ENCODE data around the gene SP140L.
"Not testable (repeated sequence)": the region's sequence is repeated elsewhere in the genome, so short reads cannot be mapped to it uniquely, and the experiment has no call there.

Gene SP140L

DNA sequence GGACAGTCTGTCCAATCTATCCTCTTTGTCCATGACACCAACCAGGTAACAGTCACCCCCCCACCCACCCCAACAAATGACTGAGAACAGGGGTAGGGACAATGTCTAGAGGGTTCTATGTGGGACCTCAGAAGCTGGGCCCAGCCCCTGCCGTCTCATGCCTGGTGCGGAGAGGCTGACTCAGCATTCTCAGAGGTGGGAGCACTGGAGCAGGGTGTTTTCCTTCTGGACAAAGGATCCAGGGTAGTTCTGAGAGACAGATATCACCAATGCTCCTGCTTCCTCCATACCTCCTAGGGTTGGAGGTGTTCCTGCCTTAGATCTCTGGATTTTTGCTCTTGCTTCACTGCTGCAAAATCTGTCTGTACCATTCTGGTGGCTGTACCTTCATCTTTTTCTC, 55.1 kb downstream of the SP140L start:
- DNase-seq (ENCODE audit: low spot score) = no peak

DNA sequence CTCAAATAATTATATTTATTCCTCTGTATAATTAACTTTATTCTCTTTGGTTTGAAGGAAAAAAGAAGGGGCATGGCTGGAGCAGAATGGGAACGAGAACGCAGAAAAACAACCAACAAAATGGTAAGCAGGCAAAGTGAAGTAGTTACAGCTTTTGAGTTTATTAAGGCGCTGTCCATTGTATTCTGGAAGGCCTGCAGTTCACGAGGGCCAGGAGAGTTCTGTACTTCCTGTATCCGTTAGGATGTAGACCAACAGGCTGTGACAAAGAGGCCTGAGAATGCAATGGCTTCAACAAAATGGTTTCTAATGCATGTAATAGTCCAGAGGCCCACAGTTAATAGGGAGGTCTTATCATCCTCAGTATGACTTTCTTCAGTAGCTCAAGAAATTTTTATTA, 56.5 kb downstream of the SP140L start:
- no peak for DNase-seq (ENCODE audit: low spot score)

DNA sequence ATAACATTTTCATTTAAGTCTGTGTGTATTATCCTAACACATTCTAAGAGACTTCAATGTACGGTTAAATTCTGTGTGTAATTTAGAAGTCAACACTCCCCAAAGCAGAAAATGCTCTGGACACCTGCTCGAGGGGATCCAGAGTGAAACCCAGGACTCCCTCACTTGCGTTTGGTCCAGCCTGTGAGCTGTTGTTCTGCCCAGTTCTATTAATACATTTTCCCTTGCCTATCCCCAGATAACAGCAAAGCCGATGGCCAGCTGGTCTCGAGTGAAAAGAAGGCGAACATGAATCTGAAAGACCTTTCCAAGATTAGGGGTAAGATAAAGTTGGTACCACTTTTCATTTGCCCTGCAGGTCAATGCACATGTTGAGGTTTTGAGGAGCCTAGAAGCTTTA, 58.0 kb downstream of the SP140L start:
- no peak for DNase-seq (ENCODE audit: low spot score)

DNA sequence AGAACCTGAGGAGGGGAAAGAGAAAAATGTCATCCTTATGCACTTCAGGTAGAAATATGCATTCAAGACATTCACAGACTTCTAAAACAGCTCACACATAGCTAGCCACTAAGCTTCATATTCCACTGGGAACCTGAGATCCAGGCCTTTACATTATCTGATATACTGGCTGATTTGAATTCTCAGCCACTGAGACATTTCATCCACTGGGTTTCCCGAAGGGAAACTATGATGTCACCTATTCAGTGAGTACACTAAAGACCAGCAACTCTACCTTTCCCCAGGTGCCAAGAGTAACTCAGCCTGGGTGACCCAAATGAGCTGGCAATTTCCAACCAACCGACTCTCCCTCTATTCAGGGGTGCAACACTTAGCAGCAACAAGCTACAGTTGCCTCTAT, 67.3 kb downstream of the SP140L start:
- no peak for DNase-seq (ENCODE audit: low spot score)

DNA sequence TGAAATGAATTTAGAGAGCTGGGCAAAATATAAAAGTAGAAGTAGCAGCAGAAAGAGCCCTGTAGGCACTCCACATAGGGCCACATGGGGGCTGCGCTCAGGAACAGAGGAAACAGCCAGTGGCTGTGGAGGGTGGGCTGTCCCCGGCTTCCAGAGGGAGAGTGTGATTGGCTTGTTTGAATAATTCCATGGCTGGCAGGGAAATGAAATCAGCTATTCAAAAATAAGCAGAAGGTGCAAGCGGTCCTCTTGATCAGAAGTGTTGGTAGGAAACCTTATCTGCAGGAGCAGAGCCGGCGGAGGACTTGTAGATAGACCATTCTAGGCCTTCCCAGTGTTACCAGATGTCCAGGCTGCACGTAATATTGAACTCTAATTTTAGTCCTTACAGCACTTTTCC, 71.7 kb downstream of the SP140L start:
- not testable (repeated sequence) for DNase-seq (ENCODE audit: low spot score)

DNA sequence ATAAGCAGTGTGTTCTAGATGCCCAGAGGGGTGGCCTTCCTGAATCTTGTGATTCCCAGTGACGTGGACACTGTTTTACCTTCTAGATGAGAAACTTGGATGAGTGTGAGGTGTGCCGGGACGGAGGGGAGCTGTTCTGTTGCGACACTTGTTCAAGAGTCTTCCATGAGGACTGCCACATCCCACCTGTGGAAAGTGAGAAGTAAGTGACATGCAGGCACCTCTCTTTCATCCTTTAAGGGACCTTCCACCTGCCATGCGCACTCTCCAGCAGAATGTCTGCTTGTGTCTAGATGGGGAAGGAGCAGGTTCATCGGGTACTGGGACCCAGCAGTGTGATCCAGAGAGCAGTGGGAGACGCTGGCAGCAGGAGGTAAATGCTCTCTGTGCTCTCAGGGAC, 73.0 kb downstream of the SP140L start:
- DNase-seq (ENCODE audit: low spot score) = no peak

DNA sequence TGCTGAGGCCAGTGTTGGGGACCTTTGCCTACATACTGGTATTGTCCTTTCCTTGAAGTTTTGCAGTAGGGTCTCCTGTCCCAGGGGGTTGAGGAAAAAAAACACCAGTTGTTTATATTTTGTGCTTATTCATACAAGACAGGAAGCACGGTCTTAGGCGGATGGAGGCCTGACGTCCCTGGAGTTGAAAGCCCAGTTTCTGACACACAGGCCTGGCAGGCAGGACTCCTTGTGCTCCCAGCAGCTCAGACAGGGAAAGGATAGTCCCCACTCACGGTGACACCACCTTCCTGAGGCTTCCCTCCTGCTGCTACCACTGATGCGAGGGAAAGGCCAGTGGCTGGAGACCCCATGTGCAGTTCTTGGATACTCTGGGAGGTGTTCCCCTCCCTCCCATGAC, 73.5 kb downstream of the SP140L start:
- DNase-seq (ENCODE audit: low spot score) = no peak

DNA sequence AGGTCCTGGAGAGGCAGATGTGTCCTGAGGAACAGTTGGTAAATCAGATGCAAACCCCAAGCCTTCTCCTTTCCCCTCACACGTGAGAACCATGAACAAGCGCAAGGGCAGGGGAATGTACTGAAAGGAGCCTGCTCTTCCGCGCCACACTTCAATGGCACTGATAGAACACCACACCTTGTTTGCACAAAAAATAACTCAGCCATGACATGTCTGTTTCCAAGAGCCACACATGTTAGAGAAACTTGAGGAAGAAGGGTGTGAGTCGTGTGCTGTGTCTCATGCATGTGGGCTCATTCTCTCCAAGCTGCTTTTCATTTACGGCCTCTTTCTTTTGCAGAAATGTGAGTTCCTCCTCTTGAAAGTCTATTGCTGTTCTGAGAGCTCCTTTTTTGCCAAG, 74.0 kb downstream of the SP140L start:
- not testable (repeated sequence) for DNase-seq (ENCODE audit: low spot score)

DNA sequence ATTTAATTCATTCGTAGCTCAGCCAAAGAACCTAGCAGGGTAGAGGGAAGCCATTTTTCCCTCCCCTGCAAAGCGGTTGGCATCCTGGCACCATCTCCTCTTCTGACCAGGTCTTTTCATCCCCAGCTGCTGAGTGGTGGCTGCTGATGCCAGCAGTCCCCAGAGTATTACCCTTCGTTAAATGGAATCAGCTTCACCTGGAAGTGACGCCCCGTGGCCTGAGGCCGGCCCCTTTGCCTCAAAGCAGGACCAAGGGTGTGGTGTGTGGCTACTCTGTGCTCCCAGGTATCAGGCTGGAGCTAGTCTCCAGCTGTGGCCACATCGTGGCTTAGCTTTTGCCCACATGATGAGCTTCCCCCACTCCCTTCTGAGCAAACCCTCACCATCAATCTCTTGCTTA, 76.8 kb downstream of the SP140L start:
- DNase-seq (ENCODE audit: low spot score) = no peak

DNA sequence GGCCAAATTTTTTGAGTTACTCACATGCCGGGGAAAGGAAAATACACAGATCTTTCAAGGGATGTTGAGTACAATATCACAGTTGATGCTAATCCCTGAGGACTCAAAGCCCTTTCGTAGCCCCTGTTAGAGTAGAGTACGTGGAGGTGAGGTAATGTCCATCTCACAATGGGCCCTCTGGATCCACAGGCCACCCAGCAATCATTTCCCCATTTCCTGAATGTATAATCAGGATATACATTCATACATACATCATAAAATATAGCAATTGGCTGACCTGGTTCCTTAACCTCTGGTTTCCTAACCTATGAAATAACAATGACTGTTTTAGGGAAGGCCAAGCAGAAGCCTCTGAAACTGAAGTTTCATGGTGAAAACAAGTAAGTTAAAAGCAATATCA, 78.8 kb downstream of the SP140L start:
- no peak for DNase-seq (ENCODE audit: low spot score)

DNA sequence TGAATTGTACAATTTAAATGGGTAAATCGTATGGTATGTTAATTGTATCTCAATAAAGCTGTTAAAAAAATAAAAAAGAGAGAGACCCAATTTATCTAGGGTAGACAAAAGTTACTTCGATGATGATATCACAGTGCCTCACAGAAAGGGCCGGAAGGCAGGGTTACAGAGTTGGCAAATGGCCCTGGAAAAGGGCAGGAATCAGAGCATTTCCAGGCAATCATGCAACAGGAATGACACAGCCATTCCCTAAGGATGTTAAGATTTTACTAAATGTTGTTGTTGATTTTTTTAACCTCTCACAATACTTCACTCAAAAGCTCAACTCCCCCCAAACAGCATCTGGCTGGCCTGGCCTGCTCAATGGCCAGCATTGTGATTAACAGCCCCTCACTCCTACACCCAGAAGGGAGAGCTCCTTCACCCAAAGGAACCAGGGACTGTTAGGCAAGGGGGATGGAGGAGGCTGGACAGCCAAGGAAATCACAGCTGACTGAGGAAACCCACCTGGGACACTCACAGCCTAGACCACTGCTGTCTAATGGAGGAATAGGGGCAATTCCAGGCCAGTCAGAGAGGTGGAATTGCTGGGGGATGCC, 81.3 kb downstream of the SP140L start:
- DNase-seq (ENCODE audit: low spot score) = no peak

DNA sequence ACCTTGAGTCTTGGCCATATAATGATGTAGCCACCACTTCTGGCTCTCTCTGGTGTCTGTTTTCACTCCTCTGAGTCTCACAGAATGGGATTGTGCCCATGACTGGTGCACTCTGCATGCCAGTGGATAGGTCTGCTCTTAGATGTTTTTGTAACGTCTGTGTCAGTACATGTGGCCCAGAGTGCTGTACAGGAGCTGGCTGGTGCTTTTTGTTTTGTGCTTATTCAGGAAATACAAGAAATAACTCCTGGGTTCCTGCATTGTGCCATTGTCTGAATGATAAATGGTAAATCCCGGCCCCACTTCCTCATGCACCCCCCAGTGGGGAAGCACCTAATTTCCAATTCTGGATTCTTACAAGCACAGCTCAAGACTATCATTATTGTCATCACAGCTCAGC, 82.3 kb downstream of the SP140L start:
- not testable (repeated sequence) for DNase-seq (ENCODE audit: low spot score)

DNA sequence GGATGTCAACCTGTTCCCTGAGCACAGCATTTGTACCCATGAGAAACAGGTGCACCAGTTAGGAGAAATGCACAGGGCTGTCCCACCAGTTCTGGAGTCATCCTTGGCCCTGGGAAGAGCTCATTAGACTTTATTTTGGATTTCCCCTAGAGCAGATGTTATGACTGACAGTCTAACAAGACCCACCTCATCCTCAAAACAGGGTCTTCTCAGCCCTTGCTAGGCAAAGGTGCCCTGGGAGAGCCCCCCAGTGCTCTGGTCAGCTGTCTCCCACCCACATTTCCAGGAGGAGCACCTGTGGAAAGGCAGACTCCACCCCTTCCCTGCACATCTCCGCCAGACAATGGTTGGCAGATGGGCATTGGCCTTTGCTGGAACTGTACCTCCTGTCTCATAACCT, 83.3 kb downstream of the SP140L start:
- no peak for DNase-seq (ENCODE audit: low spot score)

DNA sequence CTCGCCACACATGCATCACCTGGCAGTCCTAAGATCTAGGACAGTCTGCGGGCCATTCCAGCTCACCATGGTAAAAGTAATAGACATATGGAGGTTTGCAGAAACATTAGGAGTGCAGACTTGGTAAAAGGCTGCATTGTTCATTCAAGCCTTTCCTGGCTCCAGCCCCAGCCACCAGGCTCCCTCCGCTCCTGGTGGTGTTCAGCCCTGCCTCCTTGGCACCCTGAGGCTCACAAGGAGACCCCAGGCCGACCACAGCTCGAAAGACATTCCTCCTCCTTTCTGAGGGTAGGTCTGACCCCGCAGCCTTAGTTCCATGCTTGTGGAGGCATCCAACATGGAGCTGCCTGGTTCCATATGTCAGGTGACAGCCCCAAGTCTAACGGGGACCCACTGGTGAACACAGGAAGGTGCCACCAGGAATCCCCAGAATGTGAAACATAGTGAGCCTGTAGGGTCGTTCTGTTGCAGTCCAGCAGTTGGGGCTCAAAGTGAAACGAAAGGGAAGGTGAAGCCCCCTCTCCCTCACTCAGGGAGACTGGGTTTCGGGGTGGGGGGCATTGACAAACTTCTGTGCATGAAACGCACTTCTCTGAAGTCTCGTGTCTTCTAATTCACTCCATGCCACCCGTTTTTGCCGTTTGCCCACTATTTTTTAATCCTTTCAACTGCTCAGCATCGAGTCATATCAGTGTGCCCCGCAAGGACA, 84.0 kb downstream of the SP140L start:
- DNase-seq (ENCODE audit: low spot score) = no peak

DNA sequence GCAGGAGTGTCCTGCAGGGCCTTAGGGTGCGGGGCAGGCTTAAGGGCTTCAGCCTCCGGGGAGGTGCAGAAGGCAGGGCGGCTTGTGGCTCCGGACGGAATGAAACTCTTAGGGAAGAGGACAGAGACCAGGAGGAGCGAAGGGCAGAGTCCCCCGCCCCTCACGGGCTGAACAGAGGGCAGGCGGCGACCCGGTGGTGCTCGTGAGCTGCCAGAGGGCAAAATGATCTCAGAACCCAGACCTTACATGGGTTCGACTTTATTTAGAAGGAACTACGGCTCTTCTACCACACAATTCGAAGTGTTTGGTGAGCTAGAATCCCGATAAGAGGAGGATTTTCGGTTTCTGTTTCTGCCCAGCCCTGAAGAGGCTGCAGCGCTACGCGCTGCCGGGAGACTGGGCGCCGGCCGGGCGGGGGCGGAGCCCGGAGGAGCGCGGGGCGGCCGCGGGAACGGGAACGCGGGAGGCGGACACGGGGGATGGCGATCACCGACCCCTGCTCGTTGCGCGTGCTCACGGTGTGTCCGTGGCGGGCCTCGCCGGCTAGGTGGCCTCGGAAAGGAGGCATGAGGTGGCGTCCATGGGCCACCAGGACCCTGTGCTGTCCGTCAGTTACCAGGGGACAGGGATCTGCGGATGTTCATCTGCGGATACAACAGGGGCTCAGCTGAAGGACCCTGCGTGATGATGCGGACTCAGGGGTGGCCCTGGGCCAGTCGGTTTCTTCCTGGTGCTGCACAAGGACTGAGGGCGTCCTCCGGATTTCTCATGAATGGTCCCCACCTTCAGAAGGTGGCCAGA, 84.8 kb downstream of the SP140L start:
- DNase-seq (ENCODE audit: low spot score) = peak; percentile 57

DNA sequence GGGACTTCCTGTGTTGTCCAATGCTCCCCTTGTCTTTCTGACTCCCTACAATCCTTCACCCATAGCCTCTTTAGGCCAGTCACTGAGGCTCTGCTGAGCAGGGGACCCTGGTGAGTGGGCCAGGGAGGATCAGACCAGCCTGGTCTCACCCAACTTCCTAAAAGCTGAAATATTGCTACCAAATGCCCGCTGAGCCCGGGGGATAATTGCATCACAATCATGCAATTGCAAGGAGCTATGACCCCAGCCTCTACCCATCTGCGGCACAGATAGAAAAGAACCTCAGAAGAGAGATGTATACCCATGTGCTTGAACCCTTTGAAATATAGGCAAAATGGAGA, 85.3 kb downstream of the SP140L start:
- DNase-seq (ENCODE audit: low spot score) = no peak

DNA sequence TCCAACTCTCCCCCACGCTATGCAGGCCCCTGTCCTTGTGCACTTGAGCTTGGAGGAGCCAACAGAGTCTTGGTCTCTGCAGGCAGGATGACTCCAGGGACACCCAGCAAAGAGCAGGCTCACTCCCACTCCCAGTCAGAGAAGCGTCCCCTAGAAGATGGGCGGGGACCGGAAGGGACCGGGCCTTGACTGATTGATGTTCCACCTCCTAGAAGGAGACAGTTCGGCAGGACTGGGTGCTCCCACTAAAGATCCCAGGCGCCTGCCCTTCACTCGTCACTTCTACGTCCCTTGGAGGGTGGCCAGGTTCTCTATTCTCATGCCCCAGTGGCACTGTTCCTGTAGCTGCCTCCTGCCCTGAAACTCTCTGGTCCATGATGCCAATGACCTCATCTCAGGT, 85.9 kb downstream of the SP140L start:
- no peak for DNase-seq (ENCODE audit: low spot score)

DNA sequence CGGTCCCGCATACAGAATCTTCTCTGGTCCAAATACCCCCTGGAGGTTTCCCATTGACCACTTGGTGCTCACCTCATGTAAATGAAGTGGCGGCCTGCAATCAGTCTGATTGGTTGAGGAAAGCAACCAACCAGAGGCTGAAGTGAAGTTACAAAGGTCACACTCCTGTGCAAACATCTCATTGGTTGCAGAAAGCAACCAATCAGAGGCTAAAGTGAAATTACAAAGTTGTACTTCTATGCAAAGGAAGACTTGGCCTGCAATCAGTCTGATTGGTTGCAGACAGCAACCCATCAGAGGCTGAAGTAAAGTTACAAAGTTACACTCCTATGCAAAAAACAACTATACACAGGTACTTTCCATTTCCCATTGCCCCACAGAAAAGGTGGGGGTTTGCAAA, 86.5 kb downstream of the SP140L start:
- no peak for DNase-seq (ENCODE audit: low spot score)

DNA sequence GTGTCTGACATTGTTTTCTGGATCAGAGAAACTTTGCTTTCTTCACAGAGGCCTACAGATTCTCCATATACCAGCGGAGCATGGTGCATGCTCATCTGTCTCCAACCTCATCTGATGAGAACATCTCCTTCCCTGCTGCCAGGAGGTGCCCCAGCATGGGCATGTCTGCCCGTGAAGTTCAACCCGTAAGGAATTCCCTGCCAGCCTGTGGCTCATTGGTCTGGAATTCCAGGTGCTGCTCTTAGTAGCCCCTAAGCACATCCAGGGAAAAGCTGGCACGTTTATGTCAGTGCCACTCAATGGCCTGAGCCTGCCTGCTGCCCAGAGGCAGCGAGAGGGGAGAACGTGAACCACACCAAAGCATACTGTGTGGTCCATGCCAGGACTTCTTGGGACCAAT, 87.3 kb downstream of the SP140L start:
- no peak for DNase-seq (ENCODE audit: low spot score)

DNA sequence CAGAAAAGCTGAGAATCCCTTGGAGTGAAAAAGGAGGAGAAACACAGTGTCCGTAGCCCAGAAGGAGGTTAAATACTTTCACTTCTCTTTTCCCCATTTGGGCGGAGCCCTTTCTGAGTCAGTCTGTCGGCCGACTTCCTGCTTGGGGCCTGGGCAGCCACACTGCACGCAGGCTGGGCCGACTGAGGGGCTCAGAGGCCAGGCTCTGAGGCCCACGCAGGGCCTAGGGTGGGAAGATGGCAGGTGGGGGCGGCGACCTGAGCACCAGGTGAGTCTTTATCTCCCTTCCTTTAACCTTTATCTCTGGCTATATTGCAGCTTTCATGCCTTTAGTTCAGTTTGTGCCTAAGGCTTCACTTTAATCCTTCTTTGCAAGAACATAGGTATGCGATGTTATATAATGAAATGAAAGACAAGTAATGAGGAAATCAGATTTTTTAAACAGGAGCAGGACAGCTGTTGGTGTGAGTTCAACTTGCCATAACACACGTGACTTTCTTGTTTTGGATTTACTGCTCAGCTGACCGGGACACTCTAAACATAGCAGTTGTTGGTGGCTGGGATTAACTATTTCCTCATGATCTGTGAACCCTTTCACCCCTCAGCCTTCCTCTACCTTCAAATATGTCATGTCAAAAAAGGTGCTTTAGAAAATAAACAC, 89.2 kb downstream of the SP140L start, which contains the start of gene SP100:
Gene SP100, plus strand, starts transcription at position 141 of the 661 bp plus-strand sequence. Its CDS starts 96 bp downstream, at position 237.
- DNase-seq (ENCODE audit: low spot score) = peak; percentile 86

DNA sequence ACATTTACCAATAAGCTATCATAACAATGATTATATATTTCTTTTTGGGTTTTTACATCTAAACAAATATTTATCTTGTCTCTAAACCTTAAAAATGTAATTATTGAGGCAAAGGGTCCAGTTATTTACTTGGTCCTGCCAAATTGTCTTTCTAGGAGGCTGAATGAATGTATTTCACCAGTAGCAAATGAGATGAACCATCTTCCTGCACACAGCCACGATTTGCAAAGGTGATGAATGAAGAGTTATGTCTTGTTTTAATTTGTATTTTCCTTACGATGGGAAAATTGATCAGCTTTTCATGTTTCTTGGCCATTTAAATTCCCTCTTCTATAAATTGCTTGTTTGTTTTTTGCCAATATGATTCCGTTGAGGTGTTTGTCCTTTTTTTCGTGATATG, 90.4 kb downstream of the SP140L start:
- DNase-seq (ENCODE audit: low spot score) = no peak

DNA sequence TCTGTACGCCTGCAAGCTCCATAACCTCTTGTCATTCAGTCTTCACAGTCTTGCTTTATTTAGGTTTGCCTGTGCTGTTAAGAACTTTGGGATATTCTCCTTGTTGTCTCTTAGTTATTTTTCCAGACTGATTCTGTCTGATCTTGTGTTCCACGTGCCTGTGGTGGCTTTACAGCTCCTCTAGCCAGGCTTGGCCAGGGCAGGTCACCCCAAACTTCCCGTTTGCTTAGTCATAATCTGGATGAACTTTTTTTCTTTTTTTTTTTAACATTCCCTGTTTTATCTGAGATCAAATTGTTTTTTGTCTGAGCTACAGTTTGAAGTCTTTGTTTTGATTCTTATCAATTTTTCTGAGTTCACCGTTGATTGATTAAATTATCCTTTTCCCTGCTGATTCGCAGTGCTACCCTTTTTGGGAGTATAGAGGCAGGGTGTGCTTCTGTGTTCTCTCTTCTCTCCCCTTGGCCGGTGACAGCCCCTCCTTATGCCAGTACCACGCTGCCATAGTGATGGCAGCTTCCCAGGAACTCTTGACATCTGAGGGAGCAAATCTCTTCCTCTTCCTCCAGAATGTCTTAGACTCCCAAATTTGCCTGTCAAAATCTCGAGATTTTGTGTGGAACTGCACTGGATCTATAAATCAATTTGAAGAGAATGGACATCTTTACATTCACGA, 91.5 kb downstream of the SP140L start:
- DNase-seq (ENCODE audit: low spot score) = no peak
